ENCODE measurements around the gene AFAP1. TPM values are rescaled to one million over a fixed set of nuclear protein-coding genes. Genes with fewer than 3 reads are reported as not detected.

Gene AFAP1
- total RNA-seq, 2 experiments from 2014 or later, result not detected

- no TSS peak for BruUV-seq (replicated peaks)
- POLR2A ChIA-PET, result no interaction called here
These were observed 229.5 kb downstream of the AFAP1 start for GRCh38 chr4:7710126-7710525.

GRCh38 chr4:7709431-7709830 is 230.2 kb downstream of the AFAP1 start:
- H3K4me1 ChIP-seq (ENCODE audit: insufficient read depth, low read length, poor library complexity, severe bottlenecking), result no peaks in the 10 kb centered on the region
- no peaks in the 10 kb centered on the region for H3K36me3 ChIP-seq (ENCODE audit: insufficient read depth, low read length)
- BruUV-seq (replicated peaks), result no TSS peak
- DNase-seq (ENCODE audit: low spot score), result no peak
- no peaks in the 10 kb centered on the region for H4K20me1 ChIP-seq (ENCODE audit: insufficient read depth, low read length)
- intact Hi-C loops (cut with micrococcal nuclease; ENCODE audit: unreplicated experiment), result no loop called here
- POLR2A ChIA-PET, result no interaction called here
- no peak overlapping the region for H3K4me2 ChIP-seq (ENCODE audit: low read length)
- TF ChIP-seq CTCF (conservative IDR thresholded peaks at IDR 0.05; ENCODE audit: low read length) (no peak), EZH2phosphoT487 (IDR thresholded peaks at IDR 0.05; ENCODE audit: borderline replicate concordance, low read depth, low read length) (no peak)
- H3K9me2 ChIP-seq (ENCODE audit: insufficient read depth, low read length), result no peaks in the 10 kb centered on the region
- no peak overlapping the region for H3K27ac ChIP-seq (ENCODE audit: low read depth, low read length, poor library complexity, severe bottlenecking)
- no peak overlapping the region for H3K4me3 ChIP-seq (ENCODE audit: low read depth, low read length, poor library complexity, severe bottlenecking)
- H3K9me3 ChIP-seq (ENCODE audit: low read length), result no peaks in the 10 kb centered on the region
- H2AFZ ChIP-seq (ENCODE audit: low read length), result no peak overlapping the region
- no peaks in the 10 kb centered on the region for H3K79me2 ChIP-seq (ENCODE audit: insufficient read depth, low read depth, low read length)
- CTCF ChIA-PET (ENCODE audit: unreplicated experiment), result no interaction called here

More at GRCh38 chr4:7710126-7710525, 229.5 kb downstream of the AFAP1 start:
- DNase-seq (ENCODE audit: low spot score), result no peak
- no peak overlapping the region for H2AFZ ChIP-seq (ENCODE audit: low read length)
- H3K27ac ChIP-seq (ENCODE audit: low read depth, low read length, poor library complexity, severe bottlenecking), result no peak overlapping the region
- no peaks in the 10 kb centered on the region for H3K9me2 ChIP-seq (ENCODE audit: insufficient read depth, low read length)
- no peak overlapping the region for H3K4me2 ChIP-seq (ENCODE audit: low read length)
- CTCF ChIA-PET (ENCODE audit: unreplicated experiment), result no interaction called here
- TF ChIP-seq EZH2phosphoT487 (IDR thresholded peaks at IDR 0.05; ENCODE audit: borderline replicate concordance, low read depth, low read length) (no peak), CTCF (conservative IDR thresholded peaks at IDR 0.05; ENCODE audit: low read length) (no peak)
- H3K4me3 ChIP-seq (ENCODE audit: low read depth, low read length, poor library complexity, severe bottlenecking), result no peak overlapping the region
- no peaks in the 10 kb centered on the region for H3K9me3 ChIP-seq (ENCODE audit: low read length)
- no peaks in the 10 kb centered on the region for H3K36me3 ChIP-seq (ENCODE audit: insufficient read depth, low read length)
- no peaks in the 10 kb centered on the region for H3K4me1 ChIP-seq (ENCODE audit: insufficient read depth, low read length, poor library complexity, severe bottlenecking)
- no peaks in the 10 kb centered on the region for H3K79me2 ChIP-seq (ENCODE audit: insufficient read depth, low read depth, low read length)
- no peaks in the 10 kb centered on the region for H4K20me1 ChIP-seq (ENCODE audit: insufficient read depth, low read length)
- intact Hi-C loops (cut with micrococcal nuclease; ENCODE audit: unreplicated experiment), result no loop called here

- Histone ChIP-seq H3K4me3 (ENCODE audit: low read depth, low read length, poor library complexity, severe bottlenecking) (no peak overlapping the region), H3K9me3 (ENCODE audit: low read length) (no peaks in the 10 kb centered on the region), H3K27ac (ENCODE audit: low read depth, low read length, poor library complexity, severe bottlenecking) (no peak overlapping the region), H3K36me3 (ENCODE audit: insufficient read depth, low read length) (no peaks in the 10 kb centered on the region), H2AFZ (ENCODE audit: low read length) (no peak overlapping the region), H3K79me2 (ENCODE audit: insufficient read depth, low read depth, low read length) (no peaks in the 10 kb centered on the region), H3K4me1 (ENCODE audit: insufficient read depth, low read length, poor library complexity, severe bottlenecking) (no peaks in the 10 kb centered on the region), H3K9me2 (ENCODE audit: insufficient read depth, low read length) (no peaks in the 10 kb centered on the region), H4K20me1 (ENCODE audit: insufficient read depth, low read length) (no peaks in the 10 kb centered on the region), H3K4me2 (ENCODE audit: low read length) (no peak overlapping the region)
- BruUV-seq (replicated peaks), result no TSS peak
- ChIA-PET POLR2A (no interaction called here), CTCF (ENCODE audit: unreplicated experiment) (no interaction called here)
- TF ChIP-seq CTCF (conservative IDR thresholded peaks at IDR 0.05; ENCODE audit: low read length), result no peak
- TF ChIP-seq EZH2phosphoT487 (IDR thresholded peaks at IDR 0.05; ENCODE audit: borderline replicate concordance, low read depth, low read length), result no peak
- DNase-seq (ENCODE audit: low spot score), result no peak
- intact Hi-C loops (cut with micrococcal nuclease; ENCODE audit: unreplicated experiment), result no loop called here
These were observed 230.7 kb downstream of the AFAP1 start for GRCh38 chr4:7708981-7709380.

Other genes with a start within 250 kb of the AFAP1 start
- 0.23 and 0.76 TPM in 2 replicates for gene ABLIM2, start 219.0 kb upstream of the AFAP1 start, total RNA-seq (2014; rRNA removed; shearing (Covaris generic))
- 0.72 TPM in 1 of 2 replicates, not detected in the other for gene ABLIM2, start 219.0 kb upstream of the AFAP1 start, total RNA-seq (2022)